GM13976 (cell line): ENCODE results near the gene TBX1.

Experiments used
- DNase-seq: peaks from one replicate; pipeline ENCODE4 v3.0.0; 2012; ENCODE audit warnings: low spot score
- in situ Hi-C: fragments of 300-500 bp; cut with MboI; formaldehyde crosslinking; loops from one replicate; pipeline ENCODE4 v1.12.0; 2022; ENCODE audit warnings: low sequenced_read_pairs, mixed read lengths, inconsistent platforms; ENCODE audit not compliant: unreplicated experiment
- TF ChIP-seq, protein P1 (sequence below): IDR thresholded peaks from 2 replicates; pipeline ENCODE4 v1.5.1; 2012; ENCODE audit warnings: borderline replicate concordance, mild to moderate bottlenecking; ENCODE audit not compliant: insufficient read depth; ENCODE audit errors: extremely low read depth, missing control alignments, control extremely low read depth

Gene TBX1

DNA sequence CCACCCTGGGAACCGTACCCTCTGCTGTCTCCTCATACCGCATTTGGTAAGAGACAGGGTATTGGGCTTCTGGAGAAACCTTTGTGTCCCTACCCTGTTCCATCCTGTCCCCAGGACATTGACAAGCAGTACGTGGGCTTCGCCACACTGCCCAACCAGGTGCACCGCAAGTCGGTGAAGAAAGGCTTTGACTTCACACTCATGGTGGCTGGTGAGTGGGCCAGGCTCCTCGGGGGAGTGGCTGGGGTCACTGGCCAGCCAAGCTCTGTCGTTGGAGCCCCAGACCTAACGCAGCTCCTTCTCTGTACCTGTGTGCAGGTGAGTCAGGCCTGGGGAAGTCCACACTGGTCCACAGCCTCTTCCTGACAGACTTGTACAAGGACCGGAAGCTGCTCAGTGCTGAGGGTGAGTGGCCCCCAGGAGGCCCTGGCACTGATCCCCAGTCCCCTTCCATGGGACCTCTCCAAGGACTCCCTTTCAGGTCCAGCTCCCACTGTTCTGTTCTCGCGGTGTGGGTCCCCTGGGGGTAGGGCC lies 41.0 kb upstream of the TBX1 start:
- TF ChIP-seq, protein P1, sequence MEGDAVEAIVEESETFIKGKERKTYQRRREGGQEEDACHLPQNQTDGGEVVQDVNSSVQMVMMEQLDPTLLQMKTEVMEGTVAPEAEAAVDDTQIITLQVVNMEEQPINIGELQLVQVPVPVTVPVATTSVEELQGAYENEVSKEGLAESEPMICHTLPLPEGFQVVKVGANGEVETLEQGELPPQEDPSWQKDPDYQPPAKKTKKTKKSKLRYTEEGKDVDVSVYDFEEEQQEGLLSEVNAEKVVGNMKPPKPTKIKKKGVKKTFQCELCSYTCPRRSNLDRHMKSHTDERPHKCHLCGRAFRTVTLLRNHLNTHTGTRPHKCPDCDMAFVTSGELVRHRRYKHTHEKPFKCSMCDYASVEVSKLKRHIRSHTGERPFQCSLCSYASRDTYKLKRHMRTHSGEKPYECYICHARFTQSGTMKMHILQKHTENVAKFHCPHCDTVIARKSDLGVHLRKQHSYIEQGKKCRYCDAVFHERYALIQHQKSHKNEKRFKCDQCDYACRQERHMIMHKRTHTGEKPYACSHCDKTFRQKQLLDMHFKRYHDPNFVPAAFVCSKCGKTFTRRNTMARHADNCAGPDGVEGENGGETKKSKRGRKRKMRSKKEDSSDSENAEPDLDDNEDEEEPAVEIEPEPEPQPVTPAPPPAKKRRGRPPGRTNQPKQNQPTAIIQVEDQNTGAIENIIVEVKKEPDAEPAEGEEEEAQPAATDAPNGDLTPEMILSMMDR = no peak
- DNase-seq = no peak
- in situ Hi-C loops = no loop called here

DNA sequence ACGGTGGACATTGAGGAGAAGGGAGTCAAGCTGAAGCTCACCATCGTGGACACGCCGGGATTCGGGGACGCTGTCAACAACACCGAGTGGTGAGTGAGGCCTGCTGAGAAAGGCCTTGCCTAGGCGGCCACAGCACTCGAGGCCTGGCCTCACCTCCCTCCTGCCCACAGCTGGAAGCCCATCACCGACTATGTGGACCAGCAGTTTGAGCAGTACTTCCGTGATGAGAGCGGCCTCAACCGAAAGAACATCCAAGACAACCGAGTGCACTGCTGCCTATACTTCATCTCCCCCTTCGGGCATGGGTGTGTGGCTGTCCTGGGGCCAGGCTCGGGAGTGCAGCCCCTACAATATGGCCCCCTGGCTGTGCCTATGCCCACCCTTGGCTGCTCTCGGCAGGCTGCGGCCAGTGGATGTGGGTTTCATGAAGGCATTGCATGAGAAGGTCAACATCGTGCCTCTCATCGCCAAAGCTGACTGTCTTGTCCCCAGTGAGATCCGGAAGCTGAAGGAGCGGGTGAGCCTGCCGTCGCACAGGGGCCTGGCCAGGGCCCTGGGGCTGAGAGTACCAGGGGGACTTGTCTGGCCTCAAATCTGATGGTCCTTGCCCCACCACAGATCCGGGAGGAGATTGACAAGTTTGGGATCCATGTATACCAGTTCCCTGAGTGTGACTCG lies 40.3 kb upstream of the TBX1 start:
- in situ Hi-C loops = no loop called here
- TF ChIP-seq, protein P1 = no peak
- DNase-seq = no peak

DNA sequence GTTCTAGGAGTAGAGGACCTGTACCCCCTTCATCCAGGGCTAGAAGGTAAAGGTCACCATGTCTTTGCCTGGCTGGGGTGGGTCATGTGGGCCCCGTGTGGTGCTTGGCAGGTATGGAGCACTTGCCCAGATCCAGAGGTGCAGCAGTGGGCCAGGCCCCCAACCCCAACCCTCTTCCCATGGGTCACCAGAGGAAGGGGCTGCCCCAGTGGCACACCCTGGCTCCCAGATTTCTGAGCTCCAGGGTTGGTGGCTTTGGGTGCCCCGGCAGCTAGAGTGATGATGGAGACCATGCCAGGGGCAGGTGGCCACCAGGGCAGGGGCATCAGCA lies 39.6 kb upstream of the TBX1 start:
- no peak for DNase-seq
- TF ChIP-seq, protein P1 = no peak
- in situ Hi-C loops = no loop called here

GRCh38 chr22:19721330-19722177 lies 39.0 kb upstream of the TBX1 start:
- in situ Hi-C loops = no loop called here
- DNase-seq = no peak
- TF ChIP-seq, protein P1 = no peak

- in situ Hi-C loops = no loop called here
- DNase-seq = no peak
- TF ChIP-seq, protein P1 = no peak
Measured at GRCh38 chr22:19722178-19722981, 38.2 kb upstream of the TBX1 start.

DNA sequence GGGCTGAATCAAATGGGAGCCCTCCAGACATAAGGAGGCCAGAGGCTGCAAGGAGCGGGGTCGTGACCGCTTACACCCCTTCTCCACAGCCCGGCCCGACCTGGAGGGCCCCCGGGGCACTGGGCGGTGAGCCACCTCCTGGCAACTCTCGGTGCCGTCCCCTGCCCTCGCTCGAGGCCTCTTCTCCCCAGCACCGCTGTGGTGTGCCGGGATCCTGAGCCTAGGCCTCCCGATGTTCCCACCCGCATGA lies 37.7 kb upstream of the TBX1 start:
- TF ChIP-seq, protein P1 = no peak
- DNase-seq = no peak
- in situ Hi-C loops = no loop called here
